Nephron (organoid): ENCODE measurements around the gene MKI67.

Experiments used
- H3K27ac Mint-ChIP-seq, 3 experiments: 2 replicates each; pipeline ENCODE4 v1.8.0; 2020; ENCODE audit warnings: mixed read lengths in 3 of 3, mild to moderate bottlenecking in 2 of 3, moderate library complexity in 1 of 3
- H3K27me3 Mint-ChIP-seq: 2 replicates; pipeline ENCODE4 v1.8.0; 2021; ENCODE audit warnings: low read depth, mild to moderate bottlenecking, moderate library complexity, mixed read lengths
- H3K36me3 Mint-ChIP-seq: 2 replicates; pipeline ENCODE4 v1.8.0; 2020; ENCODE audit warnings: low read depth, mixed read lengths
- H3K4me1 Mint-ChIP-seq: 2 replicates; pipeline ENCODE4 v1.8.0; 2020; ENCODE audit warnings: mixed read lengths
- H3K4me3 Mint-ChIP-seq, 3 experiments: 2 replicates each; pipeline ENCODE4 v1.8.0; 2020; ENCODE audit warnings: mild to moderate bottlenecking in 3 of 3, mixed read lengths in 3 of 3, moderate library complexity in 2 of 3
- H3K9me3 Mint-ChIP-seq: 2 replicates; pipeline ENCODE4 v1.8.0; 2020; ENCODE audit warnings: mixed read lengths
- CTCF ChIP-seq, 3 experiments: fragments of 200-600 bp; sonication (generic); IDR thresholded peaks; one replicate each; pipeline ENCODE4 v1.5.0; 2021; ENCODE audit warnings: antibody characterized with exemption in 3 of 3; ENCODE audit not compliant: unreplicated experiment in 3 of 3

Gene MKI67

GRCh38 chr10:128160297-128160711 is 34.1 kb upstream of the MKI67 start:
- no peak for TF ChIP-seq CTCF (IDR thresholded peaks at IDR 0.05; ENCODE audit: unreplicated experiment in 3 of 3)
- H3K27me3 Mint-ChIP-seq, result peaks cover 20% of the 10 kb centered on the region
- H3K27ac Mint-ChIP-seq, result no peak overlapping the region
- H3K36me3 Mint-ChIP-seq, result no peaks in the 10 kb centered on the region
- no peaks in the 10 kb centered on the region for H3K4me1 Mint-ChIP-seq
- no peak overlapping the region for H3K4me3 Mint-ChIP-seq
- no peaks in the 10 kb centered on the region for H3K9me3 Mint-ChIP-seq

DNA sequence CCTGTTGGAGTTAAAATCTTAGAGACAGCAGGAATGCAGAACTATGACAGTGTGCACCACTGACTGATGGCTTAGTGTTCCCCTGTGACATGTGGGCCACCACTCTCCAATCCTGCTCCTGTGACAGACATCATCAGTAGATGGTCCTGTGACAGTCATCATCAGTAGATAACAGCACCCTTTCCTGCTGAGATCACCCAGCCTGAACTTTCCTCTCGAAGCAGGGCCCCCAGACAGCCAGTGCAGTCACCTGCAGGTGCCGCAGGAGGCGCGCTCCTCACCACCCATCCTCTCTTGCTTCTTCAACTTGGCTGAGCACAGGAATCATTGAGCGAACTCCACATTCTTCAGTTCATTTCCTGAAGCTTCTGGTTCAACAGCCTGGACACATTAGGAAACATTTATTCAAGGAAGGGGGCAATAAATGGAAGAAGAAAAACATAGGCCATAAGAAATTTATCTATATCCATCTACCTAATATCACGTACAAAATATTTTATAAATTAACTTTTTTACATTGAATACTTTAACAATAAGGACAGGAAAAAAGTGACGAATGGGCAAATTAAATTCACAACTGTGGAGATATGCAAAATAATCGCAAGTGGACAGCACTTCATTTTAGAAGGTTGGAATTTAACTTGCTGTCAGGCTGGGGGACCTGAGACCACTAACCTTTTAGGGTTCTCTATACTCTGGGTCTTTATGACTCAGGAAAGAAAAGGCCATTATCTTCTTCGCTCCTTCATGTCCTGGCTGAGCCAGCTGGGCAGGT is 32.0 kb upstream of the MKI67 start:
- Mint-ChIP-seq H3K9me3 (no peaks in the 10 kb centered on the region), H3K27me3 (peaks cover 23% of the 10 kb centered on the region), H3K4me1 (no peaks in the 10 kb centered on the region), H3K27ac (no peak overlapping the region), H3K36me3 (no peaks in the 10 kb centered on the region), H3K4me3 (no peak overlapping the region)
- no peak for TF ChIP-seq CTCF (IDR thresholded peaks at IDR 0.05; ENCODE audit: unreplicated experiment in 3 of 3)

DNA sequence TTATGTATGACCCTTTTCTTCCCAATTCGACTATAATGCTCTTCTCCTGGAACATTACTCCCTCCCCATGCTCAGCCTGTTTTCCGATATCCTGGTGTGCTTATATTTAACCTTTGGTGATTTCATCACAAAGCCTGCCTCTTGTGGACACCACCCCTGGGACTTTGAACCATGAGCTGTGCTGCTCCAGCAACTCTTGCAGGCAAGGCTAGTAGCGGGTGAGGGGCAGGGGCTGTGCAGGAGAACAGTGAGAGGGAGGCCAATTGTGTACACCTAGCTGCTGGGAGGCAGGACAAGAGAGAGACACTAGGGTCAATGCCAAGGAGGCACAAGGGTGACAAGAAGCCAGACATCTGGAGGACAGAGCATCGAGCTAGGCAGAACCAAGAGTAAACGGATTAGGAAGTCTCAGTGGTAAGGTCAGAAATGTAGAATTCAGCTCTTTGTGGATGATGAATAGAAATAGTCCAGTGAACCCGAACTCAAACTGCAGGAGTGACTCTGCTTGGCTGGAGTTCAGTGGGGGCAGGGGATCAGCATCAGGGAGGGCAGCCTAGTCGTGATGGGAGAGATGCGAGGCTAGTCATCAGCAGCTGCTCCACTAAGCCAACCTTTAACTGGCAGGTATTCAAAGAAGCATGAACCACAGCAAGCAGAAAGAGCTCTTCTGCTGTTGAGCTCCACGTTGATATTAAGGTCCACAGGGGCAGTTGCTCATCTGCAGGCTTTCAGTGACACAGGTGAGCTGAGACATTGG is 31.0 kb upstream of the MKI67 start:
- Mint-ChIP-seq H3K27me3 (peaks cover 25% of the 10 kb centered on the region), H3K9me3 (no peaks in the 10 kb centered on the region), H3K4me1 (no peaks in the 10 kb centered on the region), H3K4me3 (no peak overlapping the region), H3K27ac (peak overlapping the region; percentile 30 to 93 (median 85)), H3K36me3 (no peaks in the 10 kb centered on the region)
- no peak for TF ChIP-seq CTCF (IDR thresholded peaks at IDR 0.05; ENCODE audit: unreplicated experiment in 3 of 3)

- no peak for TF ChIP-seq CTCF (IDR thresholded peaks at IDR 0.05; ENCODE audit: unreplicated experiment in 3 of 3)
Observed at GRCh38 chr10:128152741-128153580, 26.7 kb upstream of the MKI67 start.

DNA sequence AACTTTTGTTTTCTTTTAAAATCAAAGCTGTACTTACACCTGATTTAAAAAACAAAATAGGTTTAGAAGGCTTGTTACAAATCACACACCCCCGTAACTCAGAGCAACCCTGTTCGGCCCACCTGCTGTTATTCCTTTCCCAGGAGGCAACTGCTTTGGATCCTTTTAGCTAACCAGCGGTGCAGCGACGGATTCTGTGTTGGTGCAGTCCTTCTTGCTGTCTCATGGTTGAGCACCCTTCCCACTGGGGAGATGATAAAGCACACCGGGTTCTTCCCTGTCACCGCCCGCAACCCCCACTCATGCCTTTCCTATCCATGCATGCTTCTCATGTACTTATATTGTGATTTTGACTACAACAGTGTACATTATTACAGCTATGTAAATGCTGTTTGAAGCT is 24.8 kb upstream of the MKI67 start:
- Mint-ChIP-seq H3K4me1 (peaks cover 8% of the 10 kb centered on the region), H3K27me3 (peaks cover 42% of the 10 kb centered on the region), H3K27ac (no peak overlapping the region), H3K4me3 (peak overlapping the region; percentile 41 to 67 (median 65)), H3K9me3 (no peaks in the 10 kb centered on the region), H3K36me3 (no peaks in the 10 kb centered on the region)
- no peak for TF ChIP-seq CTCF (IDR thresholded peaks at IDR 0.05; ENCODE audit: unreplicated experiment in 3 of 3)

More at GRCh38 chr10:128152741-128153580, 26.7 kb upstream of the MKI67 start:
- Mint-ChIP-seq H3K27me3 (peaks cover 37% of the 10 kb centered on the region), H3K4me1 (no peaks in the 10 kb centered on the region), H3K27ac (no peak overlapping the region), H3K9me3 (no peaks in the 10 kb centered on the region), H3K36me3 (no peaks in the 10 kb centered on the region), H3K4me3 (no peak overlapping the region)
